Parathyroid adenoma (tissue), 2 donors: ENCODE data around the gene CNTF.

ENCODE experiments used
- H2AFZ ChIP-seq: fragments of 300-600 bp; sonication (generic); one replicate; pipeline ENCODE4 v1.7.0; 2017; ENCODE audit warnings: antibody characterized with exemption, mild to moderate bottlenecking
- H3K27ac ChIP-seq: fragments of 300-600 bp; sonication (generic); one replicate; pipeline ENCODE4 v1.7.0; 2017
- H3K27me3 ChIP-seq: fragments of 300-600 bp; sonication (generic); one replicate; pipeline ENCODE4 v1.7.0; 2017; ENCODE audit warnings: low read length; ENCODE audit not compliant: control insufficient read depth, insufficient read depth
- H3K36me3 ChIP-seq: fragments of 300-600 bp; sonication (generic); one replicate; pipeline ENCODE4 v1.7.0; 2017; ENCODE audit warnings: low read length; ENCODE audit not compliant: control insufficient read depth, insufficient read depth
- H3K4me1 ChIP-seq: fragments of 300-600 bp; sonication (generic); one replicate; pipeline ENCODE4 v1.7.0; 2017; ENCODE audit warnings: control low read depth
- H3K4me2 ChIP-seq: fragments of 300-600 bp; sonication (generic); one replicate; pipeline ENCODE4 v1.7.0; 2017; ENCODE audit warnings: low read length
- H3K4me3 ChIP-seq: fragments of 300-600 bp; sonication (generic); one replicate; pipeline ENCODE4 v1.7.0; 2017; ENCODE audit warnings: low read depth, low read length
- H3K79me2 ChIP-seq: fragments of 300-600 bp; sonication (generic); one replicate; pipeline ENCODE4 v1.7.0; 2017; ENCODE audit warnings: control low read depth
- H3K9ac ChIP-seq: fragments of 300-600 bp; sonication (generic); one replicate; pipeline ENCODE4 v1.7.0; 2017; ENCODE audit warnings: mild to moderate bottlenecking
- H3K9me3 ChIP-seq: fragments of 300-600 bp; sonication (generic); one replicate; pipeline ENCODE4 v1.7.0; 2017; ENCODE audit warnings: low read length; ENCODE audit not compliant: control insufficient read depth
- CTCF ChIP-seq: fragments of 300-600 bp; sonication (generic); IDR thresholded peaks from one replicate; pipeline ENCODE4 v1.7.0; 2017; ENCODE audit warnings: antibody characterized with exemption, mild to moderate bottlenecking
- donor health status: primary hyperparathyroidism.

The CNTF gene

GRCh38 chr11:58576887-58577471 lies 45.5 kb upstream of the CNTF start:
- H3K4me3 ChIP-seq = peak overlapping the region; percentile 99
- H3K27ac ChIP-seq = peak overlapping the region; percentile 99
- peak overlapping the region; percentile 70 for H2AFZ ChIP-seq
- no peaks in the 10 kb centered on the region for H3K4me1 ChIP-seq
- H3K79me2 ChIP-seq = peaks cover 8% of the 10 kb centered on the region
- no peak overlapping the region for H3K9ac ChIP-seq
- no peaks in the 10 kb centered on the region for H3K9me3 ChIP-seq
- H3K4me2 ChIP-seq = peak overlapping the region; percentile 92
- TF ChIP-seq CTCF = peak; percentile 39
- H3K36me3 ChIP-seq = no peaks in the 10 kb centered on the region
- H3K27me3 ChIP-seq = no peaks in the 10 kb centered on the region

- no peaks in the 10 kb centered on the region for H3K27me3 ChIP-seq
- H2AFZ ChIP-seq = peak overlapping the region; percentile 70
- no peaks in the 10 kb centered on the region for H3K4me1 ChIP-seq
- H3K4me3 ChIP-seq = peak overlapping the region; percentile 99
- no peak for TF ChIP-seq CTCF
- peak overlapping the region; percentile 92 for H3K9ac ChIP-seq
- H3K36me3 ChIP-seq = no peaks in the 10 kb centered on the region
- peaks cover 8% of the 10 kb centered on the region for H3K79me2 ChIP-seq
- H3K27ac ChIP-seq = peak overlapping the region; percentile 99
- H3K4me2 ChIP-seq = peak overlapping the region; percentile 92
- H3K9me3 ChIP-seq = no peaks in the 10 kb centered on the region
Observed at GRCh38 chr11:58577555-58578135, 44.8 kb upstream of the CNTF start.

- H3K27ac ChIP-seq = peak overlapping the region; percentile 99
- peaks cover 13% of the 10 kb centered on the region for H3K79me2 ChIP-seq
- H3K4me3 ChIP-seq = peak overlapping the region; percentile 99
- peak overlapping the region; percentile 70 for H2AFZ ChIP-seq
- H3K9me3 ChIP-seq = no peaks in the 10 kb centered on the region
- peak overlapping the region; percentile 92 for H3K9ac ChIP-seq
- no peaks in the 10 kb centered on the region for H3K36me3 ChIP-seq
- TF ChIP-seq CTCF = no peak
- H3K4me1 ChIP-seq = no peaks in the 10 kb centered on the region
- H3K4me2 ChIP-seq = peak overlapping the region; percentile 92
- no peaks in the 10 kb centered on the region for H3K27me3 ChIP-seq
Observed at GRCh38 chr11:58578136-58578634, 44.3 kb upstream of the CNTF start.

- H3K79me2 ChIP-seq = peaks cover 14% of the 10 kb centered on the region
- H3K36me3 ChIP-seq = no peaks in the 10 kb centered on the region
- peak within 1 kb of the TSS; percentile 99 for H3K27ac ChIP-seq
- H3K9me3 ChIP-seq = no peaks in the 10 kb centered on the region
- peak within 1 kb of the TSS; percentile 92 for H3K4me2 ChIP-seq
- peak within 1 kb of the TSS; percentile 94 for H3K9ac ChIP-seq
- peak within 1 kb of the TSS; percentile 89 for H2AFZ ChIP-seq
- no peak for TF ChIP-seq CTCF
- H3K4me3 ChIP-seq = peak within 1 kb of the TSS; percentile 99
- H3K4me1 ChIP-seq = no peaks in the 10 kb centered on the region
- H3K27me3 ChIP-seq = no peaks in the 10 kb centered on the region
Observed at GRCh38 chr11:58578635-58579191, 43.8 kb upstream of the CNTF start, which contains the start of gene ZFP91. TSS of gene ZFP91 (plus strand) at chr11:58579063. CDS start at chr11:58579282, 219 bp downstream.
